ENCODE data around the gene CDHR4. TPM values are rescaled to one million over a fixed set of nuclear protein-coding genes. Genes with fewer than 3 reads are reported as not detected.
"Not testable (repeated sequence)": the region's sequence is repeated elsewhere in the genome, so short reads cannot be mapped to it uniquely, and the experiment has no call there.

The CDHR4 gene
- total RNA-seq, 1 experiment from 2014 or later: not detected

DNA sequence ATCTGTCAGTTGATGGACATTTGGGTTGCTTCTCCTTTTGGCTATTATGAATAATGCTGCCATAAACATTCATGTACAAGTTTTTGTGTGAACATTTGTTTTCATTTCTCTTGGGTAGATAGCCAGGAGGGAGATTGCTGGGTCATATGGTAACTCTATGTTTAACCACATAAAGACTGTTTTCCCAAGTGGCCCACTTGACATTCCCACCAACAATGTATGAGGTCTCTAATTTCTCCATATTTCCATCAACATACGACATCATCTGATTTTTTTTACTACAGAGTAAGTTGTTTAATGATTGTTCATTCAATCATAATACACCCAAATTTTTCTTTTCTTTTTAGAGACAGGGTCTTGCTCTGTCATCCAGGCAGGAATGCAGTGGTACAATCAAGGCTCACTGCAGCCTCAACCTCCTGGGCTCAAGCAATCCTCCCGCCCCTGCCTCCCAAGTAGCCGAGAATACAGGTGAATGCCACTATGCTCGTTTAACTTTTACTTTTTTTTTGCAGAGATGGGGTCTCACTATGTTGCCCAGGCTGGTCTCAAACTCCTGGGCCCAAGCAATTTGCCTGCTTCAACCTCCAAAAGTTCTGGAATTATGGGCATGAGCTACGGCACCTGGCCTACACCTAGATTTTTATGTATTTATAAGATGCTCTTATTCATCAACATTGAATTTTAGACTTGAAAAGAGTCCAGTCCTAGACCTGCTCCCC lies 20.2 kb downstream of the CDHR4 start:
- Histone ChIP-seq H3K27me3 (ENCODE audit: low read length) (no peaks in the 10 kb centered on the region), H3K27ac (ENCODE audit: low read length) (no peak overlapping the region), H3K79me2 (ENCODE audit: low read length) (peaks cover 93% of the 10 kb centered on the region), H2AFZ (ENCODE audit: low read length) (no peak overlapping the region), H3K36me3 (ENCODE audit: low read depth, low read length) (peaks cover 12% of the 10 kb centered on the region; the same call in 1 of the 2 replicates), H3K9me2 (replicated peaks; ENCODE audit: low read length) (no peaks in the 10 kb centered on the region), H3F3A (ENCODE audit: low read length, unreplicated experiment) (no peaks in the 10 kb centered on the region), H3K9me3 (ENCODE audit: low read length) (no peaks in the 10 kb centered on the region), H3K9ac (ENCODE audit: low read length) (no peak overlapping the region), H3K4me2 (ENCODE audit: low read length) (no peak overlapping the region), H4K20me1 (ENCODE audit: low read length) (peaks cover 9% of the 10 kb centered on the region; the same call in 1 of the 2 replicates), H3K4me3 (ENCODE audit: low read length) (no peak overlapping the region), H3K4me1 (ENCODE audit: insufficient read depth, low read length) (peaks cover 9% of the 10 kb centered on the region)
- DNase-seq: no peak
- no peak for TF ChIP-seq EZH2phosphoT487 (IDR thresholded peaks at IDR 0.05; ENCODE audit: borderline replicate concordance, low read length)
- TF ChIP-seq EZH2 (IDR thresholded peaks at IDR 0.05; ENCODE audit: low read length, unreplicated experiment): no peak
- TF ChIP-seq, protein P1, sequence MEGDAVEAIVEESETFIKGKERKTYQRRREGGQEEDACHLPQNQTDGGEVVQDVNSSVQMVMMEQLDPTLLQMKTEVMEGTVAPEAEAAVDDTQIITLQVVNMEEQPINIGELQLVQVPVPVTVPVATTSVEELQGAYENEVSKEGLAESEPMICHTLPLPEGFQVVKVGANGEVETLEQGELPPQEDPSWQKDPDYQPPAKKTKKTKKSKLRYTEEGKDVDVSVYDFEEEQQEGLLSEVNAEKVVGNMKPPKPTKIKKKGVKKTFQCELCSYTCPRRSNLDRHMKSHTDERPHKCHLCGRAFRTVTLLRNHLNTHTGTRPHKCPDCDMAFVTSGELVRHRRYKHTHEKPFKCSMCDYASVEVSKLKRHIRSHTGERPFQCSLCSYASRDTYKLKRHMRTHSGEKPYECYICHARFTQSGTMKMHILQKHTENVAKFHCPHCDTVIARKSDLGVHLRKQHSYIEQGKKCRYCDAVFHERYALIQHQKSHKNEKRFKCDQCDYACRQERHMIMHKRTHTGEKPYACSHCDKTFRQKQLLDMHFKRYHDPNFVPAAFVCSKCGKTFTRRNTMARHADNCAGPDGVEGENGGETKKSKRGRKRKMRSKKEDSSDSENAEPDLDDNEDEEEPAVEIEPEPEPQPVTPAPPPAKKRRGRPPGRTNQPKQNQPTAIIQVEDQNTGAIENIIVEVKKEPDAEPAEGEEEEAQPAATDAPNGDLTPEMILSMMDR (conservative IDR thresholded peaks at IDR 0.05; ENCODE audit: low read depth, low read length): no peak
- intact Hi-C loops (cut with micrococcal nuclease): no loop called here
- POLR2A ChIA-PET (ENCODE audit: unreplicated experiment): no interaction called here
- CTCF ChIA-PET: no interaction called here
- no peak for ATAC-seq
- BruUV-seq (replicated peaks): no TSS peak

DNA sequence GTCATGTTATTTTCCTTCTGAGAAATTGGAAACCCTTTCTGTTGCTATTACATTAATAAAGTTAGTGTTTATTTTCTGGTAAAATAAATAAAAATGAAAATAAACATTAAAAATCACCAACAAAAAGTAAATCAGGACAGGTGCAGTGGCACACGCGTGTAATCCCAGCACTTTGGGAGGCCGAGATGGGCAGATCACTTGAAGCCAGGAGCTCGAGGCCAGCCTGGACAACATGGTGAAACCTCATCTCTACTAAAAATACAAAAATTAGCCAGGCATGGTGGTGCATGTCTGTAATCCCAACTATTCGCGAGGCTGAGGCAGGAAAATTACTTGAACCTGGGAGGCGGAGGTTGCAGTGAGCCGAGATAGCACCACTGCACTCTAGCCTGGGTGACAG lies 23.6 kb downstream of the CDHR4 start:
- H3F3A ChIP-seq (ENCODE audit: low read length, unreplicated experiment); H3K9me2 ChIP-seq (replicated peaks; ENCODE audit: low read length); POLR2A ChIA-PET (ENCODE audit: unreplicated experiment); H3K4me3 ChIP-seq (ENCODE audit: low read length); BruUV-seq (replicated peaks); intact Hi-C loops (cut with micrococcal nuclease); ATAC-seq; H3K9ac ChIP-seq (ENCODE audit: low read length); H3K27me3 ChIP-seq (ENCODE audit: low read length); H3K9me3 ChIP-seq (ENCODE audit: low read length); H3K36me3 ChIP-seq (ENCODE audit: low read depth, low read length); H3K27ac ChIP-seq (ENCODE audit: low read length); H2AFZ ChIP-seq (ENCODE audit: low read length); H3K4me2 ChIP-seq (ENCODE audit: low read length); CTCF ChIA-PET; DNase-seq: not testable (repeated sequence)
- H3K79me2 ChIP-seq (ENCODE audit: low read length): peaks cover 90% of the 10 kb centered on the region
- H3K4me1 ChIP-seq (ENCODE audit: insufficient read depth, low read length): peaks cover 21% of the 10 kb centered on the region
- H4K20me1 ChIP-seq (ENCODE audit: low read length): peaks cover 16% of the 10 kb centered on the region; the same call in 1 of the 2 replicates

DNA sequence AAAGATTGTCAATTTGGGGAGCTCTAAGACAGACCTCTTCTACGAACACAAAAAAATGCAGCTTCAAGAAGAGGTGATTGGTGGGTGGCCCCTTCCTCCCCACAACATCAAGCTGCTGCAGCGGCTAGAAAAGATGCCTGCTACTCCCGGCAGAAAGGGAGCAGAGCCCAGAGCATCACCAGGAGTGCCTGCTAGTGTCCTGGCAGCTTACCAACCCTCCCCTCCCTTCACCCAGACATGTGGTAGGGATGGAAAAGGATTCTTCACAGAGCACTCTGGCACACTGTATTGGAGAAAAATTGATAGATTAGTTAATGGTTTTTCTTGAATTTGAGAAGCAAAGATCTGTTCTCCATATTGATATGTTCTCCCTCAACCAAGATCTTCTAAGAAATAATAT lies 24.1 kb downstream of the CDHR4 start:
- TF ChIP-seq, protein P1 (conservative IDR thresholded peaks at IDR 0.05; ENCODE audit: low read depth, low read length): no peak
- TF ChIP-seq EZH2 (IDR thresholded peaks at IDR 0.05; ENCODE audit: low read length, unreplicated experiment): no peak
- no peak for TF ChIP-seq EZH2phosphoT487 (IDR thresholded peaks at IDR 0.05; ENCODE audit: borderline replicate concordance, low read length)
- ChIA-PET POLR2A (ENCODE audit: unreplicated experiment) (no interaction called here), CTCF (no interaction called here)
- no peak overlapping the region for H3K4me3 ChIP-seq (ENCODE audit: low read length)
- peaks cover 9% of the 10 kb centered on the region; the same call in 1 of the 2 replicates for H3K36me3 ChIP-seq (ENCODE audit: low read depth, low read length)
- no peaks in the 10 kb centered on the region for H3K27me3 ChIP-seq (ENCODE audit: low read length)
- H3K9me2 ChIP-seq (replicated peaks; ENCODE audit: low read length): no peaks in the 10 kb centered on the region
- H3F3A ChIP-seq (ENCODE audit: low read length, unreplicated experiment): no peaks in the 10 kb centered on the region
- H3K79me2 ChIP-seq (ENCODE audit: low read length): peaks cover 90% of the 10 kb centered on the region
- intact Hi-C loops (cut with micrococcal nuclease): no loop called here
- peaks cover 20% of the 10 kb centered on the region; the same call in 1 of the 2 replicates for H4K20me1 ChIP-seq (ENCODE audit: low read length)
- peaks cover 23% of the 10 kb centered on the region for H3K4me1 ChIP-seq (ENCODE audit: insufficient read depth, low read length)
- no peaks in the 10 kb centered on the region for H3K9me3 ChIP-seq (ENCODE audit: low read length)
- no peak overlapping the region for H3K9ac ChIP-seq (ENCODE audit: low read length)
- H3K27ac ChIP-seq (ENCODE audit: low read length): no peak overlapping the region
- no peak overlapping the region for H3K4me2 ChIP-seq (ENCODE audit: low read length)
- ATAC-seq: no peak
- BruUV-seq (replicated peaks): no TSS peak
- no peak for DNase-seq
- H2AFZ ChIP-seq (ENCODE audit: low read length): no peak overlapping the region
